CD4-positive, CD25-positive, alpha-beta regulatory T cell (primary cell): ENCODE measurements around the gene MTR. TPM values are rescaled to one million over a fixed set of nuclear protein-coding genes. Genes with fewer than 3 reads are reported as not detected.

ENCODE experiments used
- ATAC-seq, 2 donors: fragments of 150-1000 bp; cut with Tn5 transposase; one replicate each; pipeline ENCODE4 v1.10.0; 2021; ENCODE audit warnings: low read depth in 2 of 2, moderate number of reproducible peaks in 2 of 2, moderate library complexity in 1 of 2
- DNase-seq, 3 donors: peaks; one replicate each; pipeline versions ENCODE4 v3.0.0 to v3.0.0-alpha.2; 2012 to 2022; ENCODE audit warnings: mixed read lengths in 1 of 3
- H3K27ac ChIP-seq: one replicate; pipeline ENCODE4 v1.7.0; 2013; ENCODE audit warnings: mild to moderate bottlenecking, low read length; ENCODE audit not compliant: insufficient read depth, poor library complexity, severe bottlenecking
- H3K27me3 ChIP-seq: one replicate; pipeline ENCODE4 v1.7.0; 2013; ENCODE audit warnings: low read length; ENCODE audit not compliant: control insufficient read depth, insufficient read depth
- H3K36me3 ChIP-seq: one replicate; pipeline ENCODE4 v1.7.0; 2013; ENCODE audit warnings: mild to moderate bottlenecking, low read length, moderate library complexity; ENCODE audit not compliant: control insufficient read depth, insufficient read depth
- H3K4me1 ChIP-seq: 2 replicates; pipeline ENCODE4 v1.7.0; 2013; ENCODE audit warnings: mild to moderate bottlenecking, low read length; ENCODE audit not compliant: insufficient read depth, control insufficient read depth, poor library complexity, severe bottlenecking
- H3K4me3 ChIP-seq: one replicate; pipeline ENCODE4 v1.7.0; 2013; ENCODE audit warnings: low read depth, mild to moderate bottlenecking, low read length, moderate library complexity
- H3K9me3 ChIP-seq, 2 experiments: 1 replicate in 1 of 2; 2 replicates in 1 of 2; pipeline ENCODE4 v1.7.0; 2013; ENCODE audit warnings: low read length in 2 of 2, mild to moderate bottlenecking in 1 of 2, moderate library complexity in 1 of 2; ENCODE audit not compliant: control insufficient read depth in 2 of 2
- H3K27ac Mint-ChIP-seq, 3 donors: one replicate each; pipeline ENCODE4 v1.8.0; 2020 to 2022; ENCODE audit warnings: mild to moderate bottlenecking in 3 of 3, mixed read lengths in 3 of 3, moderate library complexity in 2 of 3
- H3K27me3 Mint-ChIP-seq: one replicate; pipeline ENCODE4 v1.8.0; 2022; ENCODE audit warnings: mild to moderate bottlenecking, mixed read lengths
- H3K36me3 Mint-ChIP-seq: one replicate; pipeline ENCODE4 v1.8.0; 2020; ENCODE audit warnings: mixed read lengths
- H3K4me1 Mint-ChIP-seq, 4 donors: one replicate each; pipeline ENCODE4 v1.8.0; 2020 to 2022; ENCODE audit warnings: mixed read lengths in 4 of 4, mild to moderate bottlenecking in 1 of 4
- H3K4me3 Mint-ChIP-seq, 4 donors: one replicate each; pipeline ENCODE4 v1.8.0; 2020 to 2022; ENCODE audit warnings: mild to moderate bottlenecking in 4 of 4, mixed read lengths in 4 of 4, moderate library complexity in 3 of 4
- H3K9me3 Mint-ChIP-seq, 7 donors: one replicate each; pipeline ENCODE4 v1.8.0; 2020 to 2022; ENCODE audit warnings: mixed read lengths in 7 of 7, mild to moderate bottlenecking in 3 of 7, moderate library complexity in 2 of 7
- polyA plus RNA-seq, 4 donors: library from polyadenylated mRNA; unstranded; fragments of 300-500 nt; fragmentation: Illumina TruSeq; gene quantifications; one replicate each; pipeline ENCODE4 v1.2.3, GENCODE V29; 2021
- total RNA-seq: library from RNA; stranded (reverse); gene quantifications from one replicate; pipeline ENCODE4 v1.2.3, GENCODE V29; 2022

The MTR gene
- total and polyA plus RNA-seq, 5 donors from 2014 or later = 12.6 to 44.5 (median 14.8) TPM

- Mint-ChIP-seq H3K27me3 (peaks cover 44% of the 10 kb centered on the region), H3K9me3 (peaks cover 1 to 13% (median 5%) of the 10 kb centered on the region in 7 donors), H3K4me3 (no peak overlapping the region), H3K4me1 (no peaks in the 10 kb centered on the region), H3K36me3 (no peaks in the 10 kb centered on the region), H3K27ac (no peak overlapping the region)
- H3K9me3 ChIP-seq = peaks cover 4 to 8% of the 10 kb centered on the region in 2 experiments
- ATAC-seq (no peak), DNase-seq (no peak)
- no peaks in the 10 kb centered on the region for H3K36me3 ChIP-seq
- H3K4me1 ChIP-seq = no peaks in the 10 kb centered on the region
- H3K27me3 ChIP-seq = peaks cover 19% of the 10 kb centered on the region
- H3K27ac ChIP-seq = no peak overlapping the region
- H3K4me3 ChIP-seq = no peak overlapping the region
These were observed 15.8 kb upstream of the MTR start for GRCh38 chr1:236779312-236779711.

GRCh38 chr1:236785477-236785876 is 9.6 kb upstream of the MTR start:
- Histone ChIP-seq H3K27ac (no peak overlapping the region), H3K4me3 (no peak overlapping the region), H3K36me3 (no peaks in the 10 kb centered on the region), H3K27me3 (peaks cover 7% of the 10 kb centered on the region), H3K4me1 (no peaks in the 10 kb centered on the region), H3K9me3 (no peaks in the 10 kb centered on the region)
- no peak for DNase-seq
- Mint-ChIP-seq H3K4me3 (no peak overlapping the region), H3K27me3 (peaks cover 27% of the 10 kb centered on the region), H3K36me3 (no peaks in the 10 kb centered on the region), H3K27ac (no peak overlapping the region), H3K4me1 (no peaks in the 10 kb centered on the region), H3K9me3 (no peaks in the 10 kb centered on the region)
- no peak for ATAC-seq

- Histone ChIP-seq H3K4me1 (no peaks in the 10 kb centered on the region), H3K9me3 (no peaks in the 10 kb centered on the region), H3K4me3 (no peak overlapping the region), H3K36me3 (no peaks in the 10 kb centered on the region), H3K27ac (no peak overlapping the region), H3K27me3 (peaks cover 3% of the 10 kb centered on the region)
- no peaks in the 10 kb centered on the region for H3K36me3 Mint-ChIP-seq
- H3K4me1 Mint-ChIP-seq = no peaks in the 10 kb centered on the region
- H3K27me3 Mint-ChIP-seq = peaks cover 23% of the 10 kb centered on the region
- H3K4me3 Mint-ChIP-seq = no peak overlapping the region
- no peak for ATAC-seq
- DNase-seq = no peak
- peaks cover 0 to 2% (median 0%) of the 10 kb centered on the region in 7 donors for H3K9me3 Mint-ChIP-seq
- H3K27ac Mint-ChIP-seq = no peak overlapping the region
These were observed 8.6 kb upstream of the MTR start for GRCh38 chr1:236786453-236786852.

GRCh38 chr1:236794585-236795034 is 482 bp upstream of the MTR start:
- H3K27ac ChIP-seq = peak overlapping the region; percentile 99
- DNase-seq (no peak), ATAC-seq (peak; percentile 16 to 28)
- Mint-ChIP-seq H3K4me1 (peaks cover 5 to 38% (median 27%) of the 10 kb centered on the region in 4 donors), H3K4me3 (peak overlapping the region; percentile 94 to 99 (median 96)), H3K27ac (peak overlapping the region; percentile 98 to 100 (median 99)), H3K36me3 (no peaks in the 10 kb centered on the region), H3K9me3 (peaks cover 0 to 2% (median 0%) of the 10 kb centered on the region in 7 donors), H3K27me3 (peaks cover 17% of the 10 kb centered on the region)
- H3K4me3 ChIP-seq = peak overlapping the region; percentile 96
- H3K27me3 ChIP-seq = peaks cover 5% of the 10 kb centered on the region
- peaks cover 27% of the 10 kb centered on the region for H3K4me1 ChIP-seq
- H3K36me3 ChIP-seq = no peaks in the 10 kb centered on the region
- H3K9me3 ChIP-seq = no peaks in the 10 kb centered on the region

- DNase-seq = peak in 2 of 3 donors; percentile 61 to 66
- H3K36me3 Mint-ChIP-seq = no peaks in the 10 kb centered on the region
- H3K4me3 Mint-ChIP-seq = peak overlapping the region; percentile 94 to 99 (median 96)
- peaks cover 5 to 51% (median 38%) of the 10 kb centered on the region in 4 donors for H3K4me1 Mint-ChIP-seq
- no peaks in the 10 kb centered on the region for H3K9me3 ChIP-seq
- H3K27me3 Mint-ChIP-seq = peaks cover 17% of the 10 kb centered on the region
- peak overlapping the region; percentile 99 for H3K27ac ChIP-seq
- peaks cover 0 to 2% (median 0%) of the 10 kb centered on the region in 7 donors for H3K9me3 Mint-ChIP-seq
- H3K36me3 ChIP-seq = peaks cover 2% of the 10 kb centered on the region
- H3K4me1 ChIP-seq = peaks cover 36% of the 10 kb centered on the region
- H3K27me3 ChIP-seq = peaks cover 5% of the 10 kb centered on the region
- H3K27ac Mint-ChIP-seq = peak overlapping the region; percentile 98 to 100 (median 99)
- H3K4me3 ChIP-seq = peak overlapping the region; percentile 96
- ATAC-seq = peak in 1 of 2 donors; percentile 5
These were observed 920 bp downstream of the MTR start for GRCh38 chr1:236795757-236796667.

- Mint-ChIP-seq H3K4me3 (peak overlapping the region in 1 of 4 donors; percentile 16), H3K27me3 (peaks cover 9% of the 10 kb centered on the region), H3K27ac (no peak overlapping the region), H3K4me1 (peaks cover 25 to 78% (median 58%) of the 10 kb centered on the region in 4 donors), H3K9me3 (no peaks in the 10 kb centered on the region), H3K36me3 (peaks cover 14% of the 10 kb centered on the region)
- ATAC-seq = no peak
- Histone ChIP-seq H3K9me3 (no peaks in the 10 kb centered on the region), H3K27ac (no peak overlapping the region), H3K4me3 (no peak overlapping the region), H3K36me3 (peaks cover 10% of the 10 kb centered on the region), H3K4me1 (peaks cover 36% of the 10 kb centered on the region), H3K27me3 (no peaks in the 10 kb centered on the region)
- DNase-seq = no peak
These were observed 3.9 kb downstream of the MTR start for GRCh38 chr1:236799001-236799400.

GRCh38 chr1:236800002-236800620 is 5.0 kb downstream of the MTR start:
- Mint-ChIP-seq H3K4me1 (peaks cover 25 to 75% (median 59%) of the 10 kb centered on the region in 4 donors), H3K9me3 (no peaks in the 10 kb centered on the region), H3K27me3 (peaks cover 2% of the 10 kb centered on the region), H3K36me3 (peaks cover 18% of the 10 kb centered on the region), H3K4me3 (peak overlapping the region in 1 of 4 donors; percentile 6), H3K27ac (no peak overlapping the region)
- no peak overlapping the region for H3K27ac ChIP-seq
- no peaks in the 10 kb centered on the region for H3K9me3 ChIP-seq
- peaks cover 18% of the 10 kb centered on the region for H3K36me3 ChIP-seq
- peak overlapping the region; percentile 15 for H3K4me3 ChIP-seq
- DNase-seq (peak in 1 of 3 donors; percentile 49), ATAC-seq (no peak)
- H3K4me1 ChIP-seq = peaks cover 36% of the 10 kb centered on the region
- H3K27me3 ChIP-seq = no peaks in the 10 kb centered on the region
